PC-9 (cell line): ENCODE results near the gene MYBPHL. TPM values are rescaled to one million over a fixed set of nuclear protein-coding genes. Genes with fewer than 3 reads are reported as not detected.

Experiments
- BruUV-seq: library from RNA; stranded (reverse); fragments of 400-500 nt; replicated peaks from 2 replicates; lab custom pipeline; 2021; lab: Mats Ljungman, UMichigan
- CTCF ChIA-PET: fragments of 300-600 bp; sonication (Branson Sonifier 250); formaldehyde crosslinking; loops from one replicate; lab custom pipeline; 2022; ENCODE audit warnings: antibody characterized with exemption; lab: Charles Lee
- POLR2A ChIA-PET: fragments of 300-600 bp; sonication (Branson Sonifier 250); formaldehyde crosslinking; loops from one replicate; lab custom pipeline; 2022; ENCODE audit warnings: antibody characterized with exemption; ENCODE audit not compliant: unreplicated experiment; lab: Charles Lee
- DNase-seq, 2 experiments: peaks; one replicate each; pipeline versions ENCODE4 v3.0.0 to v3.0.0-alpha.2; 2015 to 2022; ENCODE audit warnings: mixed read lengths in 1 of 2
- H2AFZ ChIP-seq: fragments of 200-600 bp; sonication (generic); 2 replicates; pipeline ENCODE4 v1.8.1; 2017; ENCODE audit warnings: antibody characterized with exemption
- H3F3A ChIP-seq: fragments of 200-600 bp; sonication (generic); 2 replicates; pipeline ENCODE4 v1.8.1; 2017; ENCODE audit warnings: antibody characterized with exemption, mild to moderate bottlenecking, low read depth; ENCODE audit not compliant: insufficient read depth
- H3K27ac ChIP-seq: fragments of 200-600 bp; sonication (generic); 2 replicates; pipeline ENCODE4 v1.6.1; 2016; ENCODE audit warnings: mixed run types
- H3K27me3 ChIP-seq: fragments of 200-600 bp; sonication (generic); 2 replicates; pipeline ENCODE4 v1.6.1; 2016; ENCODE audit warnings: low read depth, mixed run types; ENCODE audit not compliant: insufficient read depth
- H3K36me3 ChIP-seq: fragments of 200-600 bp; sonication (generic); 2 replicates; pipeline ENCODE4 v1.6.1; 2016; ENCODE audit warnings: low read depth, mixed run types
- H3K4me1 ChIP-seq: fragments of 200-600 bp; sonication (generic); replicated peaks from 2 replicates; pipeline ENCODE4 v1.6.1; 2016; ENCODE audit warnings: mixed run types; ENCODE audit not compliant: insufficient read depth
- H3K4me2 ChIP-seq: fragments of 200-600 bp; sonication (generic); 2 replicates; pipeline ENCODE4 v1.6.1; 2017; ENCODE audit warnings: mixed run types
- H3K4me3 ChIP-seq: fragments of 200-600 bp; sonication (generic); 2 replicates; pipeline ENCODE4 v1.6.1; 2016; ENCODE audit warnings: mixed run types
- H3K79me2 ChIP-seq: fragments of 200-600 bp; sonication (generic); 2 replicates; pipeline ENCODE4 v1.6.1; 2017; ENCODE audit warnings: low read depth, mixed run types
- H3K9me2 ChIP-seq: fragments of 200-600 bp; sonication (generic); 2 replicates; pipeline ENCODE4 v1.8.1; 2017; ENCODE audit warnings: mild to moderate bottlenecking; ENCODE audit not compliant: insufficient read depth
- H3K9me3 ChIP-seq: fragments of 200-600 bp; sonication (generic); 2 replicates; pipeline ENCODE4 v1.8.1; 2016; ENCODE audit warnings: low read depth; ENCODE audit not compliant: insufficient read depth
- H4K20me1 ChIP-seq: fragments of 200-600 bp; sonication (generic); 2 replicates; pipeline ENCODE4 v1.8.1; 2017; ENCODE audit not compliant: insufficient read depth
- EZH2 ChIP-seq: fragments of 200-600 bp; sonication (generic); IDR thresholded peaks from 2 replicates; pipeline ENCODE4 v1.8.0; 2017; ENCODE audit warnings: antibody characterized with exemption, low read depth
- intact Hi-C: fragments of 100-400 bp; cut with micrococcal nuclease; formaldehyde crosslinking; loops from one replicate; pipeline ENCODE4 v1.10.0; 2022; ENCODE audit not compliant: unreplicated experiment
- total RNA-seq: library from RNA; stranded (reverse); gene quantifications from 2 replicates; pipeline ENCODE4 v1.2.3, GENCODE V29; 2021
- TF ChIP-seq, protein P1 (sequence below): fragments of 200-600 bp; sonication (generic); conservative IDR thresholded peaks from 2 replicates; pipeline ENCODE4 v1.6.1; 2017; ENCODE audit warnings: mixed run types, antibody characterized with exemption, mild to moderate bottlenecking, moderate library complexity

MYBPHL gene
- total RNA-seq, 1 experiment from 2014 or later, result not detected

DNA sequence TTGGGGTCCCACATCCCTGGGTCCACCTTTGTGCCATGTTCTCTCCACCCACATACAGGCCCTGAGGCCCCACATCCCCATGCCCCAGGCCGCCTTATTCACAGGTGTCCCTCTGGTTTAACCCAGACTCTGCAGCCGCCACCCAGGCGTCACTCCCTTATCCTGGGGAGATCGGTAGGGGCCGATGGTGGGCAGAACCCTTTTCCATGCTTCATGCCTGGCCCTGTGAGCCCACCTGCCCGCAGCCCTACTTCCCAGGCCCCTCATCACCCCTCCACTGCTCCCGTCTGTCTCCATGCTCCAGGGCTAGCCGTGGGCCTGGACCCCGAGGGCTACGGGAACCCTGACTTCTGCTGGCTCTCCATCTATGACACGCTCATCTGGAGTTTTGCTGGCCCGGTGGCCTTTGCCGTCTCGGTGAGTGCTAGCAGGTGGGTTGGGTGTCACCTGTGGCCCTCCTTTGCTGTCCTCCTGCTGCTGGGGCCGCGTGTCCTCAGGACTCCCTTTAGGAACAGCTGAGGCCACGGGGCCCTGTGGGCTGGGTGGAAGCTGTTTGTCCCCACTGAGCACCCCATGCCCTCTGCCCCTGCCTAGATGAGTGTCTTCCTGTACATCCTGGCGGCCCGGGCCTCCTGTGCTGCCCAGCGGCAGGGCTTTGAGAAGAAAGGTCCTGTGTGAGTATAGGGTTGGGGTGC is 36.0 kb downstream of the MYBPHL start:
- Histone ChIP-seq H4K20me1 (no peaks in the 10 kb centered on the region), H3K27ac (no peak overlapping the region), H3K79me2 (no peaks in the 10 kb centered on the region), H3K9me2 (no peaks in the 10 kb centered on the region), H3K4me2 (no peak overlapping the region), H2AFZ (no peak overlapping the region), H3K4me1 (peaks cover 41% of the 10 kb centered on the region), H3K36me3 (no peaks in the 10 kb centered on the region), H3K9me3 (no peaks in the 10 kb centered on the region), H3K27me3 (no peaks in the 10 kb centered on the region), H3F3A (peaks cover 29% of the 10 kb centered on the region), H3K4me3 (no peak overlapping the region)
- BruUV-seq, result no TSS peak
- ChIA-PET POLR2A (no interaction called here), CTCF (no interaction called here)
- intact Hi-C loops, result no loop called here
- TF ChIP-seq, protein P1, sequence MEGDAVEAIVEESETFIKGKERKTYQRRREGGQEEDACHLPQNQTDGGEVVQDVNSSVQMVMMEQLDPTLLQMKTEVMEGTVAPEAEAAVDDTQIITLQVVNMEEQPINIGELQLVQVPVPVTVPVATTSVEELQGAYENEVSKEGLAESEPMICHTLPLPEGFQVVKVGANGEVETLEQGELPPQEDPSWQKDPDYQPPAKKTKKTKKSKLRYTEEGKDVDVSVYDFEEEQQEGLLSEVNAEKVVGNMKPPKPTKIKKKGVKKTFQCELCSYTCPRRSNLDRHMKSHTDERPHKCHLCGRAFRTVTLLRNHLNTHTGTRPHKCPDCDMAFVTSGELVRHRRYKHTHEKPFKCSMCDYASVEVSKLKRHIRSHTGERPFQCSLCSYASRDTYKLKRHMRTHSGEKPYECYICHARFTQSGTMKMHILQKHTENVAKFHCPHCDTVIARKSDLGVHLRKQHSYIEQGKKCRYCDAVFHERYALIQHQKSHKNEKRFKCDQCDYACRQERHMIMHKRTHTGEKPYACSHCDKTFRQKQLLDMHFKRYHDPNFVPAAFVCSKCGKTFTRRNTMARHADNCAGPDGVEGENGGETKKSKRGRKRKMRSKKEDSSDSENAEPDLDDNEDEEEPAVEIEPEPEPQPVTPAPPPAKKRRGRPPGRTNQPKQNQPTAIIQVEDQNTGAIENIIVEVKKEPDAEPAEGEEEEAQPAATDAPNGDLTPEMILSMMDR, result no peak
- TF ChIP-seq EZH2, result no peak
- DNase-seq, result no peak

DNA sequence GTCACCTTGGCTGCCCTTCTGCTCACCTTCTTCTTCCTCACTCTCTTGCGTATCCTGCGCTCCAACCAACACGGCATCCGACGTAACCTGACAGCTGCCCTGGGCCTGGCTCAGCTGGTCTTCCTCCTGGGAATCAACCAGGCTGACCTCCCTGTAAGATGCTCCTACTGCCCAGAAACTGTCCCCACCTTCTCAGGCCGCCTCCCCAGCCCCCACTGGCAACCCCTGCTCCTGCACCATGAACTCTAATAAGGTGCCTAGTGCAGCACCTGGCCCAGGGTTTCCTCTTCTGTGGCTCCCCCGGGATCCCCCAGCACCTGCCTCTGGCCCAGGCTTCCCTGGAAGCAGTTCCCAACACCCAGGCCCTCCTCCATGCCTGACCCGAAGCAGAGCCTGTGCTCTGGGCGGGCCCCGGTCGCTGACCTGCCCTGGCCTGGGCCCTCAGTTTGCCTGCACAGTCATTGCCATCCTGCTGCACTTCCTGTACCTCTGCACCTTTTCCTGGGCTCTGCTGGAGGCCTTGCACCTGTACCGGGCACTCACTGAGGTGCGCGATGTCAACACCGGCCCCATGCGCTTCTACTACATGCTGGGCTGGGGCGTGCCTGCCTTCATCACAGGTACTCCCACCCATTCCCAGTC is 36.7 kb downstream of the MYBPHL start:
- Histone ChIP-seq H3K4me2 (no peak overlapping the region), H3K4me1 (peaks cover 35% of the 10 kb centered on the region), H3K36me3 (no peaks in the 10 kb centered on the region), H3K79me2 (no peaks in the 10 kb centered on the region), H2AFZ (no peak overlapping the region), H3K9me2 (no peaks in the 10 kb centered on the region), H3K27ac (no peak overlapping the region), H3K27me3 (no peaks in the 10 kb centered on the region), H3K4me3 (no peak overlapping the region), H3F3A (peaks cover 23% of the 10 kb centered on the region), H4K20me1 (no peaks in the 10 kb centered on the region), H3K9me3 (no peaks in the 10 kb centered on the region)
- no TSS peak for BruUV-seq
- TF ChIP-seq EZH2, result no peak
- TF ChIP-seq, protein P1, result no peak
- DNase-seq, result no peak
- POLR2A ChIA-PET, result interaction anchor here (0.7 kb wide), 1 partner anchor 50 kb away, joined by 3 read pairs; no protein-coding TSS in a partner anchor
- CTCF ChIA-PET, result no interaction called here
- intact Hi-C loops, result loop anchor here (10.0 kb wide), 1 partner anchor 315 kb away; no protein-coding TSS in a partner anchor

DNA sequence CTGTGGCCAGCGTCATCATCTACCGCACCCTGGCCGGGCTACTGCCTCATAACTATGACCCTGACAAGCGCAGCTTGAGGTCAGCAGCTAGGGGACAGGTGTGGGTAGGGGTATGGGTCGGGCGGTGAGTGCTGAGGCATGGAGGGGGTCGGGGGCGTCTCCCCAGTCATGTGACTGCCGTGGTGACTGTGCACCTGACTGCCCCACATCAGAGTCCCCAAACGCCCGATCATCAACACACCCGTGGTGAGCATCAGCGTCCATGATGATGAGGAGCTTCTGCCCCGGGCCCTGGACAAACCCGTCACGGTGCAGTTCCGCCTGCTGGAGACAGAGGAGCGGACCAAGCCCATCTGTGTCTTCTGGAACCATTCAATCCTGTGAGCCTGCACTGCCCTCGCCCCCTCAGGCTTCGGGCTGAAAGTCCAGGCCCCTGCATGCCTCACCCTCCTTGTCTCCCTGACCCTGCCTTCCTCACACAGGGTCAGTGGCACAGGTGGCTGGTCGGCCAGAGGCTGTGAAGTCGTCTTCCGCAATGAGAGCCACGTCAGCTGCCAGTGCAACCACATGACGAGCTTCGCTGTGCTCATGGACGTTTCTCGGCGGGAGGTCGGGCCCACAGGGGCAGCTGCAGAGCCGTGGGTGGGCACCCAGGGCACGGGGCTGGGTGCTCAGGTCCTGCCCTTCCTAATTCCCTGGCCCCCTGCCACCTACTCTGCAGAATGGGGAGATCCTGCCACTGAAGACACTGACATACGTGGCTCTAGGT is 37.4 kb downstream of the MYBPHL start:
- Histone ChIP-seq H4K20me1 (no peaks in the 10 kb centered on the region), H3K9me2 (no peaks in the 10 kb centered on the region), H3K4me3 (no peak overlapping the region), H3F3A (peaks cover 17% of the 10 kb centered on the region; the same call in 1 of the 2 replicates), H3K36me3 (no peaks in the 10 kb centered on the region), H2AFZ (no peak overlapping the region), H3K27ac (no peak overlapping the region), H3K27me3 (no peaks in the 10 kb centered on the region), H3K79me2 (no peaks in the 10 kb centered on the region), H3K4me1 (peaks cover 31% of the 10 kb centered on the region), H3K4me2 (no peak overlapping the region), H3K9me3 (no peaks in the 10 kb centered on the region)
- BruUV-seq, result no TSS peak
- intact Hi-C loops, result loop anchor here (10.0 kb wide), 1 partner anchor 315 kb away; no protein-coding TSS in a partner anchor
- DNase-seq, result no peak
- ChIA-PET CTCF (no interaction called here), POLR2A (interaction anchor here (0.5 to 0.7 kb wide), 2 partner anchors 49 to 228 kb away, joined by 3 to 15 read pairs; no protein-coding TSS in a partner anchor)
- TF ChIP-seq, protein P1, result no peak
- TF ChIP-seq EZH2, result no peak
